Measurements from ENCODE around the gene ARVCF.

ARVCF gene

GRCh38 chr22:20017622-20017958 lies 967 bp upstream of the ARVCF start:
- DNase-seq (ENCODE audit: extremely low read depth in 1 of 2, low read depth in 1 of 2) = no peak

DNA sequence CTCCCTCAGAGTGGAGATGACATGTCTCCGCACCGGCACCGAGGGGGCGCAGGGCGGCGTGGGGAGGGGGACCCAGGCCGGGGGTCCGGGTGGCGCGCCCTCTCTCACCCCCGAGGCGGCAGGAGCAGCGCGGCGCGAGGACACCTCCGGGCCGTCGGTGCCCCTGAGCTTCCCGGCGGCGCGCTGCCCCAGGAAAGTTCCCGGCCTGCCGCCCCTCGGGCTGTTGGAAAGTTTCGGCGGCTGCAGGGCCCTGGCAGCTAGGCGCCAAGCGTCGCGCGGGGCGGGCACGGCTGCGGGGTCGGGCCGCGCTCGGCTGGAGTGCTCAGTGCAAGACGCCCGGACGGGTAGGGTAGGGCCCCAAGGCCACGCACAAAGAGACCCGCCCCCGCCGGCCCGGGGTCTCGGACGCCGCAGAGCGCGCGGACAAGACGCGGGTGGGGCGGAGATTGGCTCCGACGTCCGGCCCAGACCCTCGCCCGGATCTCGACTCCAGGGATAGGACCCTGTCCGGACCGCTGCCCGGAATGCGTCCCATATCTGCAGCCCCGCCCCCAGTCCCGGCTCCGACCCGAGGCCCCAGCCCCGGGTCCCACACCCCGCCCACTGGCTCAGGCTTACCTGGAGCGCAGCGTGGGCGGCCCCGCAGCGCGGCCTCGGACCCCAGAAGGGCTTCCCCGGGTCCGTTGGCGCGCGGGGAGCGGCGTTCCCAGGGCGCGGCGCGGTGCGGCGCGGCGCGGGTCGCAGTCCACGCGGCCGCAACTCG lies 471 bp downstream of the ARVCF start:
- DNase-seq (ENCODE audit: extremely low read depth in 1 of 2, low read depth in 1 of 2) = no peak

- no peak for DNase-seq (ENCODE audit: extremely low read depth in 1 of 2, low read depth in 1 of 2)
These were observed 1.4 kb downstream of the ARVCF start for GRCh38 chr22:20015187-20015625.

GRCh38 chr22:20014526-20015186 lies 2.0 kb downstream of the ARVCF start:
- no peak for DNase-seq (ENCODE audit: extremely low read depth in 1 of 2, low read depth in 1 of 2)

DNA sequence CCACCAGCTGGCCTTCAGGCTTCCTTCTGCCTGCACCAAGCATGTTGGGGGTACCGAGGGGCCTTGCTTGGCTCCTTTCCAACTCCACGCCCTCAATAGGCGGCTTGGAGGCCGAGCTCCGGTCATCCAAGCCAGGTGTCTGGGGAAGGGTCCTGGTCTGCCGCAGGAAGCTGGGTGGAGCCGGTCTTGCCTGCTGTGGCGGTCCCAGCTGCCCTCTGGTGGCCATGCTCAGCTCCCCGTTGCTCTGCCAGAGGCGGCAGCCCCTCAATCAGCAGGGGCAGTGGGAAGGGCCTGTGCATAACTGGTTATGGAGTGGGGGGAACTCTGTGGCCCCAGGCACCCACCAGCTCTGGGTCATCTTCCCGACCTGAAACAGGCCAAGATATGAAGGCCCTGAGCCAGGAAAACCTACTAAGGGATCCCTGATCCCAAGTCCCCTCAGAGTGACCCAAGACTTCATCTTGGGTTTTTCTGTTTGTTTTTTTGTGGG lies 3.2 kb downstream of the ARVCF start:
- no peak for DNase-seq (ENCODE audit: extremely low read depth in 1 of 2, low read depth in 1 of 2)

GRCh38 chr22:20012741-20013331 lies 3.8 kb downstream of the ARVCF start:
- DNase-seq (ENCODE audit: extremely low read depth in 1 of 2, low read depth in 1 of 2) = no peak

- no peak for DNase-seq (ENCODE audit: extremely low read depth in 1 of 2, low read depth in 1 of 2)
These were observed 4.5 kb downstream of the ARVCF start for GRCh38 chr22:20011993-20012740.

DNA sequence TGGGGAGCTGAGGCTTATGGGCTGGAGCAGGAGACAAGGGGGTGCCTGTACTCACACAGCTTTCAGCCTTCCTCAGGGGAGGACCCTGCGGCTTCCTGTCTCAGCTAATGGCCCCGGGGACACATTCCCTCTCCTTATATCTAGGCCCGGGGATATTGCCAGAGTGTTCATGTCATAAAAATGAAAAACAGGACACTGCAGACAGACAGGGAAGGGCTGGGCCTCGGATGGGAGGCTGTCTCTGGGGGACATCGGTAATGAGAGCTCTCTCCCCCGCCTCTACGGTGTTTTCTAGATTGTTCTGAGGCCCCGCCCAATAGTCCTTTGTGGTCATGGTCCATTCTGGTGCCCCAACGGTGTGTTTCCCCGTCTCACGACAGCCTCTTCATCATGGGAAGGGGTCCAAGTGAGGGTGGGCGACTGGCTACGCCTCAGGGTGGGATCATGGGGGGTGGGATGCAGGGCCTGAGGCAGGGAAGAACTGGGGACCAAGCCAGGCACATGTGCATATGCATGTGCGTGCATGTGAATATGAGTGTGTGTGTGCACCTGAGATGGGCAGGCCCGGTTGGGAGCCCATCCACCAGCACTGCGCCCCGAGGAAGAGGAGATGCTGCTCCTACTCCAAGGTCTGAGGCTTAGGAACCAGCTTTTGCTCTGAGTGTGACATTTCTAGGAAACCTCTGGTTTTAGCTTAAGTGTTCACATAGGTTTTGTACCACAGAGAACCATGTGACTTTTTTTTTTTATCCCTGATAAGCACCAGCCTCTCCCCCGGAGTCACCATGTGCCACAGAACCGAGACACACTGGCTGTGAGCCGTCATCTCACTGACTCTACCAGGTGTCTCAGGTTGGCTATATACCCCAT lies 5.3 kb downstream of the ARVCF start:
- no peak for DNase-seq (ENCODE audit: extremely low read depth in 1 of 2, low read depth in 1 of 2)

GRCh38 chr22:20010307-20011122 lies 6.1 kb downstream of the ARVCF start:
- DNase-seq (ENCODE audit: extremely low read depth in 1 of 2, low read depth in 1 of 2) = no peak

- DNase-seq (ENCODE audit: extremely low read depth in 1 of 2, low read depth in 1 of 2) = no peak
These were observed 6.9 kb downstream of the ARVCF start for GRCh38 chr22:20009582-20010306.

- no peak for DNase-seq (ENCODE audit: extremely low read depth in 1 of 2, low read depth in 1 of 2)
These were observed 7.6 kb downstream of the ARVCF start for GRCh38 chr22:20009018-20009491.

DNA sequence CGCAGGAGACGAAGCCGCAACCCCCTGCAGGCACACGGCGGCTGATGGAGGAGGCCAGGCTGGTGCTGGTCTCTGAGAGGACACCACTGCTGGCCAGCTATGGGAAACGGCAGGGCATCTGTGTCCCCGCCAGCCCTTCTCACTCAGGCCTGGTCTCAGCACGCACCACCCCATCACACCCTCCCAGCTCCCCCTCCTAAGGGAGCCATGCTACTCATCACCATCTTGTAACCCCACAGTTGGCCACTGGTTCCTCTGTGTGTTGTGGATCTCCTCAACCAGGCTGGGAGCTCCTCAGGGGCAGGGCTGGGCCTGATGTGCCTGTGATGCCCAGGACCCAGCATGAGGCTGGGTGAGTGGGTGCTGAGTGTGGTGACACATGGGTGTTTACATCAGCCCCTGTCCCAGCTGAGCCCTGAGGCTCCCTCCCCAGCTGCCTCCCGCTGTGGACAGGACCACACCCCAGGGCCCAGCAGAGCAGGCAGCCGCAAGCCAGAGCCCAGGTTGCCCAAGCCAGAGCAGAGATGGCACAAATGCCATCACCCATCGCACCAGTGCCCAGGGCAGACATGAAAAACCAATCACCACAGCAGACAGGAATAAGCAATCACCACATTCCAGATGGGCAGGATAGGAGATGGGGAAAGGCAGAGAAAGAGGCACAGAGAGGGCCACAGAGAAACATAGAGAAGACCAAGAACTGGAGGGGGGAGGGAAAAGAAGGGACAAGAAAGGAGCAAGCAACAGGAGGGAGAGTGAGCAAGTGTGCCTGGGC lies 8.2 kb downstream of the ARVCF start:
- no peak for DNase-seq (ENCODE audit: extremely low read depth in 1 of 2, low read depth in 1 of 2)

DNA sequence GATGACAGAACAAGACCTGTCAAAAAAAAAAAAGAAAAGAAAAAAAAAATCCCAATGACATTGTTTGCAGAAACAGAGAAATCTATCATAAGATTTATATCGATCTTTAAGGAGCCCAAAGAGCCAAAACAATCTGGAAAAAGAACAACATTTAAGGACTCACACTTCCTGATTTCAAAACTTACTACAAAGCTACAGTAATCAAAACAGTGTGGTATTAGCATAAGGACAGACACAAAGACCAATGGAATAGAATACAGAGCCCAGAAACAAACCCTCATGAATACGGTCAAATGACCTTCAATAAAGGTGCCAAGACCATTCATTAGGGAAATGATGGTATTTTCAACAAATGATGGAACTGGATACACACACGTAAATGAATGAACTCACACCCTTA lies 12.2 kb downstream of the ARVCF start:
- no peak for DNase-seq (ENCODE audit: extremely low read depth in 1 of 2, low read depth in 1 of 2)

DNA sequence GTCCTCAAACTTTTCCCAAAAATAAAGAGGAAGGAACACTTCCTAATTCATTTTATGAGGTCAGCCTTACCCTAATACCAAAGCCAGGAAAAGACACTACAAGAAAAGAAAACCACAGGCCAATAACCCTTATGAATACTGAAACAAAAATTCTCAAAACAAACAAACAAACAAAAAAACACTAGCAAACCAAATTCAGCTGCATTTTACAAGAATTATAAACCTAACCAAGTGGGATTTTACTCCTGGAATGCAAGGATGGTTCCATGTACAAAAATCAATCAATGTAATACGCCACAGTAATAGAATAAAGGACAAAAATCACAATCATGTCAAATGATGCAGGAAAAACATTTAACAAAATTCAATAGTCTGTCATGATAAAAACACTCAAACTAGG lies 13.3 kb downstream of the ARVCF start:
- no peak for DNase-seq (ENCODE audit: extremely low read depth in 1 of 2, low read depth in 1 of 2)

DNA sequence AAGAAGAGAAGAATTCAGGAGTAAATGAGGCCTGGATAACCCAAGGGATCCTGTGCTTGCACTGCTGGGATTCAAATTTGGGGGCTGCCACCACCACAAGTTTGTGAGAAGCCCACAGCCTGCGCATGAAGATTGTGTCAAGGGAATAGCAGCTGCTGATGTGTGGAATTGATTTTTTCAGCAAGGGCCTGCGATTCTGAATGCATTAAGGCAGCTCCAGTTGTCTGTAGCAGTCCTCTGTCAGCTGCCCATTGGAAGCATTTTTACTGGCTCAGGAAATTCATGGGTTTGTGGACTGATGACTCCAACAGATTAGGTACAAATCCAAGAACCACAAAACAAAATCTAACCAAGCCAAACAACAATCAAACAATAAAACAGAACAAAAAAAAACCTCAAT lies 14.0 kb downstream of the ARVCF start:
- no peak for DNase-seq (ENCODE audit: extremely low read depth in 1 of 2, low read depth in 1 of 2)

GRCh38 chr22:20002128-20002527 lies 14.5 kb downstream of the ARVCF start:
- DNase-seq (ENCODE audit: extremely low read depth in 1 of 2, low read depth in 1 of 2) = no peak

GRCh38 chr22:20001082-20001638 lies 15.5 kb downstream of the ARVCF start:
- DNase-seq (ENCODE audit: extremely low read depth in 1 of 2, low read depth in 1 of 2) = no peak

Data from stimulated activated CD8-positive, alpha-beta memory T cell treated with anti-CD3 and anti-CD28 coated beads, Interleukin-7, amount 100 ng/mL, for 48 hours (primary cell).